Upper lobe of left lung (tissue), 4 donors: ENCODE measurements around the gene TPMT.

Source experiments
- CTCF ChIP-seq, 6 experiments: fragments of 450-650 bp in 4 of 6; fragments of 200-600 bp in 2 of 6; sonication (generic) in 2 of 6; IDR thresholded peaks; one replicate each; pipeline ENCODE4 v1.5.1; 2016 to 2019; ENCODE audit warnings: antibody characterized with exemption in 6 of 6
- EP300 ChIP-seq, 4 donors: sonication (generic); formaldehyde crosslinking; IDR thresholded peaks; one replicate each; pipeline ENCODE4 v1.5.1; 2017; ENCODE audit warnings: antibody characterized with exemption in 4 of 4, control low read depth in 2 of 4
- POLR2A ChIP-seq, 4 donors: fragments of 450-650 bp; IDR thresholded peaks; one replicate each; pipeline ENCODE4 v1.5.1; 2016 to 2017; ENCODE audit warnings: antibody characterized with exemption in 4 of 4, mild to moderate bottlenecking in 2 of 4
- POLR2AphosphoS5 ChIP-seq, 2 donors: sonication (generic); formaldehyde crosslinking; IDR thresholded peaks; one replicate each; pipeline ENCODE4 v1.5.1; 2017; ENCODE audit warnings: antibody characterized with exemption in 2 of 2

- TF ChIP-seq CTCF (IDR thresholded peaks at IDR 0.05) (no peak), POLR2A (IDR thresholded peaks at IDR 0.05) (no peak), EP300 (IDR thresholded peaks at IDR 0.05) (no peak), POLR2AphosphoS5 (IDR thresholded peaks at IDR 0.05) (no peak)
These were observed 37.1 kb upstream of the TPMT start for GRCh38 chr6:18192026-18192425.
